GM10266 (cell line): ENCODE data around the gene CIRBP.
A peak's percentile ranks its signal among the peaks of the same experiment; 100 is the strongest.

ENCODE experiments used
- DNase-seq: peaks from one replicate; pipeline ENCODE4 v3.0.0; 2012; ENCODE audit errors: extremely low spot score
- TF ChIP-seq, protein P1 (sequence below): IDR thresholded peaks from 2 replicates; pipeline ENCODE4 v1.5.1; 2012; ENCODE audit warnings: mild to moderate bottlenecking, low read depth; ENCODE audit not compliant: control insufficient read depth, insufficient read depth; ENCODE audit errors: missing control alignments

CIRBP gene

DNA sequence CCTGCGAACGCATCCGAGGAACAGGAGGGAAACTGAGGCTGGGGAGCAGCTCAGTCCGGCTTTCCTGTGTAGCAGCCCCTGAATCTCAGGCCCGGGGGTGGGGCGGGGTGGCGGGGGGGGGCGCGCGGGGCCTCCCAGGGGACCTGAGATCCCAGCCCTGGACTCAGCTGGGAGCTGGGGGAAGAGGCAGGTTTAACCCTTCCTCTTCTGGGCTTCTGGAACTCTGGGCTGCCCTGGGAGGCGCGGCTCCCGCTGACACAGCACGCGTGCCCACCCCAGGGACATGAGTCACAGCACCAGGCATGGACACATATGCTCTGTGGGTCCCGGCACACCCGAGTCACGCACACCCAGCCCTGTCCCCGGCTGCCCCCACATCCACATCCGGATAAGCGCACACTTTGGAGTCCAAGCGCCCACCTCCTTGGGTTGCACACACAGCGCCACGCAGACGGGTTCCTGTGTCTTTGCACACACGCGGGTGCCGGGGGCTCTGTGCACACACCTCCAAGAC, 3.5 kb upstream of the CIRBP start:
- TF ChIP-seq, protein P1, sequence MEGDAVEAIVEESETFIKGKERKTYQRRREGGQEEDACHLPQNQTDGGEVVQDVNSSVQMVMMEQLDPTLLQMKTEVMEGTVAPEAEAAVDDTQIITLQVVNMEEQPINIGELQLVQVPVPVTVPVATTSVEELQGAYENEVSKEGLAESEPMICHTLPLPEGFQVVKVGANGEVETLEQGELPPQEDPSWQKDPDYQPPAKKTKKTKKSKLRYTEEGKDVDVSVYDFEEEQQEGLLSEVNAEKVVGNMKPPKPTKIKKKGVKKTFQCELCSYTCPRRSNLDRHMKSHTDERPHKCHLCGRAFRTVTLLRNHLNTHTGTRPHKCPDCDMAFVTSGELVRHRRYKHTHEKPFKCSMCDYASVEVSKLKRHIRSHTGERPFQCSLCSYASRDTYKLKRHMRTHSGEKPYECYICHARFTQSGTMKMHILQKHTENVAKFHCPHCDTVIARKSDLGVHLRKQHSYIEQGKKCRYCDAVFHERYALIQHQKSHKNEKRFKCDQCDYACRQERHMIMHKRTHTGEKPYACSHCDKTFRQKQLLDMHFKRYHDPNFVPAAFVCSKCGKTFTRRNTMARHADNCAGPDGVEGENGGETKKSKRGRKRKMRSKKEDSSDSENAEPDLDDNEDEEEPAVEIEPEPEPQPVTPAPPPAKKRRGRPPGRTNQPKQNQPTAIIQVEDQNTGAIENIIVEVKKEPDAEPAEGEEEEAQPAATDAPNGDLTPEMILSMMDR = no peak
- DNase-seq = no peak

DNA sequence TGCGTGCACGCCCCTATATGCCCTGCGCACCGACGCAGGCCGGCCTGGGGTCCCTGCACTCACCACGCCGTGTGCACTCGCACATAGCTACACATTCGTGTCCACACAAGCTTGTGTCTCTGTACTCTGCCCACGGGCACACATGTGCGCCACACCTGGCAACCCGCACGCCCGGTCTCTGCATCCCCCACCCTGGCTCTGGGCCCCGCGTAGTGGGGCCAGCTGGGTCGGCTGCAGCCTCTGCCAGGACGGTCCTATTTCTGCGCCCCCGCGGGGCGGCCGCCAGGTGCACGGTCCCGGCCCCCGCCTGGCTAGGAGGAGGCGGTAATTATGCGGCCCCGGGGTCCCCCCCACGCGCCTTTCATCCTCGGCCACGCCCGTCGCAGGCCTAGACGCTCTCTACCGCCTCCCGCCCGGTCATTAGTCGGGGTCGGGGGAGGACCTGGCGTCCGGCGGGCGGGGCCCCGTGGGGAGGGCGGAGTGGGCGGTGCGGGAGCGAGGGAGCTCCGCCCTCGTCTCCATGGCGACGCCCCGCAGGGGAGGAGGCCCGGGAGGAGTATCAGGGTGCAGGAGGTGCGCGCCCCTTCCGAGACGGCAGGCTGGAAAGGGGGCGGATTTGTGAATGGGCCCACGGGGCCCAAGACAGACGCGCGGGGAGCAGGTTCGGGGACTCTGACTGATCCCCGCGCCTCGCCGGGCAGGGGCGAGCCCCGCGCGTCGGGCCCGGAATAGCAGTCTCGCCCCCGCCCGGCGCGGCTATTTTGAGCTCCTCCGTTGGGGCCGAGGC, 2.8 kb upstream of the CIRBP start:
- peak; percentile 96 for DNase-seq

DNA sequence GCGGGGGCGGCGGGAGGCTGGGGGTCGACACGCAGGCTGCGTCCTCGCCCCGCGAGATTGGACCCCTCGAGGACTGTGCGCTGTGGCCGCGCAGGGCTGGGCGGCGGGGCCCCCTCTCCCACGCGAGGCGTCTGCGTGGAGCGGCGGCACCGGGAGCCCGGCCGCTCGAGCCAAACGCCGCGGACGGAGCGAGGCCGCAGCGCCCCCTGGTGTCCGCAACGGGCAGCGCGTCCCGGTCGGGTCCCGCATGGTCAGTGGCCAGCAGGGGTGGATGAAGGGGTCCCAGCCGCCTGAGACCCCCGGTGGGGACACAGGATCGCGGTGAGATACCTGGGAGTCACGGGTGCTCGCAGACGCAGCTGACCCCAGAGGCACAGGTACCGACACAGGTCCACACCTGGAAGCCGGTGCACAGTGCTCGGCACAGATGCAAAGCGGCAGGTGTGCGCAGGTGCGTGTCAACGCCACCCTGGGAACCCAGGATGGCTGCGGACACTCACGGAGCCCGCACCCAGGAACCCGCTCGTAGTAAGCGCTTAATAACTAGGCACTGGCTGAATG, 2.1 kb upstream of the CIRBP start:
- DNase-seq = peak; percentile 77

More for the DNA sequence above, 2.8 kb upstream of the CIRBP start:
- TF ChIP-seq, protein P1 = peak; percentile 15

DNA sequence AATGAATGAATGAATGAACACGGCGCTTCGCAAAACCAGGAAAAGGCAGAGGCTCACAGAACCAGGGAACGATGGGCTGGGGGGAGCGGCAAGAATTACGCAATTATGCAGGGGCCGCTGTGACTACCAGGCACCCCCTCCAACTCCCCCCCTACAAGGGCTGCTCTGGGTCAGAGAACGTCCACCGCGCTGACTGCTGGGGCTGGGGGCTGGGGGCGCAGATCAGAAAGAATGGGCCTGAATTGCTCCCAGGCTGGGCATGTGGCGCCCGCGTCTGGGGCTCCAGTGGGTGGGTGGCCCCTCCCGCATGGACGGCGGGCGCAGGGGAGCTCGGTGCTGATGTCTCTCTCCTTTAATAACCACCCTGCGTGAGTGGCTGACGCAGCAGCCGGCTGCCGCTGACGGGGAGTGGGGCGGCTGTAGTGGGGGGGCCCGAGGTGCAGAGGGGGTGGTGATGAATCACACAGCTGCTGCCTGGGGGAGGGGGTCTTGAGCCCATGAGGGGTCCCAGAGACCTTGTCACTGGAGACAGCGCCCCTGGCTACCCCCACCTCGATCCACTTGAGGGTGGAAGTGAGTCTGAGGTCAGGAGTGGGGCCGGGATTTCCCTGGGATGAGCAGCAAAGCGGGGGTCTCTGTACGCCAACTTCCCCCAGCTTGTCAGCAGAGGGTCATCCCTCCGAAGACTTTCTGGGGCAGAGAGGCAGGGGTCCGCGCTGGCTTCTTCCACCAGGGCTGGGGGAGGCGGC, 1.5 kb upstream of the CIRBP start:
- no peak for DNase-seq
- TF ChIP-seq, protein P1 = no peak

More for the DNA sequence above, 2.1 kb upstream of the CIRBP start:
- TF ChIP-seq, protein P1 = peak; percentile 99

DNA sequence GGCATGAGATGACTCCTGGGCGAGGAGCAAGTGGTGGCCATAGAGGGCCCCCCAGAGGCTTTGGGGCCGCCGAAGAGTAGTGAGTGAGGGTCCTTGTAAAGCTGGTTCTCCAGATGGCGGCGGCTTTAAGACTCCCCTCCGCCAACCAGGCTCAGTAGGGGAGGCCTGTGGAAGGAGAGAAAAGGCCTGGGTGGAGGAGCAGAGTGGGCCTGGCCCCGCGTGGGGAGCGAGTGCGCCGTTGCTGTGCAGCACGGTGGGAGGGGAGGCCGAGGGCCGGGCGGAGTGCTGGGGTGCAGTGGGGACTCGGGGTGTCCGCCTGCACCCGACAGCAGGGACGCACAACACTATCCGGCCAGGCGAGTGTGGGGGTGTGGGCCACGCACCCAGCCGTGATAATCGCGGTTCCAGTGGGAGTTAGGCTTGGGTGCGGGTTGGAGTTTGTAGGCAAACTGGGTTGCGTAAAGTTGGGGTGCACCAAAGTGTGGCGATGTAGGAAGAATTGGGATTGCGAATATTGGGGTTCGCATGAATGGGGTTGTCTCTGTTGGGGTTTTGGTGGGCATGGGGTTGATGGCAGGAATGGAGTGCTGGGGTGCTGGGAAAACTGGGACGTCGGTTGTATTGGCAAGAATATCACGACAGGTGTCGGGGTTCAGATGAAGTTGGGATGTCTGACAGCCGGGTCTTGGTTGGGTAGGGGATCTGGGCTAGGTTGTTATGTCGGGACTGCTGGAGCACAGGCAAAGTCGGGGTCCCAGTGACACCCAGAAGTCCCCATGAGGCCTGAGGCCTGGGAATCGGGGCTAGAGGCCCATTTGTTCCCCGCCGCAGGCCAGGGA, 687 bp upstream of the CIRBP start:
- no peak for DNase-seq
- TF ChIP-seq, protein P1 = no peak

DNA sequence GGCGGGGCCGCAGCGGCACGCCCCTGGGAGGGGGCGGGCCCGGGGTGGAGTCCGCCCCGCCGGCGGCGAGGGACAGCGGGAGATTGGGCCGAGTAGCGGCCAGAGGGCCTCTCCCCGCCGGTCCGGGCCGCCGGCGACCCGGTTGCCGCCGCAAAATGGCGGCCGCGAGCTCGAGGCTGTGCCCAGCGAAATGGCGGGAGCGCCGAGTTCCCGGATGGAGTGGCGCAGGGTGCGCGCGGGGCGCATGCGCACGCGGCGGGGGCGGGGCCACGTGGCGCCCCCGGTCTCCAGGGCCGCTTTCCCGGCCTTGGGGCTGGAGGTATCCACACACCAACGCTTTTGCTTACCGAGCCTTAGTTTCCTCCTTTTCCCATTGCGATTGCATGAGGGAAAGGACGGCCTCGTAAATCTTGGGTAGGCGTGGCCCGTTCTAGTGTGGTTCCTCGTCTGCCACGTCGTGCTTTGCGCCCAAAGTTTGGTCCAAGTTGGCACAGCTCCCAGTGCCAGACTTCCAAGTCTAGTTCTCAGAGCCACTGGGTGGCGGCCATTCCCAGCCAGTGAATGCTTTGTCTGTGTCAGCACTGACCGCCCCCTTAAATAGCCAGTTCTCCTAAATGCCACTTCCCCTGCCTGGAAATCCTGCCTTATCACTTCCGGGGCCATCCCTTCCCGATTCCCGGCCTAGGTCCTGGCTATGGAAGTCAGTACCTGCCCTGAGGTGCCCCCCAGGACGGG, 513 bp downstream of the CIRBP start:
- peak; percentile 95 for DNase-seq
- TF ChIP-seq, protein P1 = no peak
